DND-41 (cell line): ENCODE data around the gene SFT2D1.
A peak's percentile ranks its signal among the peaks of the same experiment; 100 is the strongest.

Experiments used
- ATAC-seq: fragments of 200-7000 bp; cut with Tn5 transposase; 3 replicates; pipeline ENCODE4 v1.9.1; 2021; ENCODE audit warnings: low read depth; ENCODE audit not compliant: insufficient read depth
- DNase-seq: peaks from one replicate; pipeline ENCODE4 v3.0.0-alpha.2; 2020
- H2AFZ ChIP-seq: 2 replicates; pipeline ENCODE4 v1.6.0; 2012; ENCODE audit warnings: low read depth, low read length
- H3K27ac ChIP-seq: 2 replicates; pipeline ENCODE4 v1.5.1; 2012; ENCODE audit warnings: low read length, inconsistent platforms
- H3K27me3 ChIP-seq: fragments of 200-600 bp; sonication (generic); 2 replicates; pipeline ENCODE4 v1.6.0; 2012; ENCODE audit warnings: low read length, mild to moderate bottlenecking, inconsistent platforms; ENCODE audit not compliant: insufficient read depth, poor library complexity
- H3K36me3 ChIP-seq: 2 replicates; pipeline ENCODE4 v1.5.1; 2012; ENCODE audit warnings: low read length, inconsistent platforms; ENCODE audit not compliant: insufficient read depth
- H3K4me1 ChIP-seq: 2 replicates; pipeline ENCODE4 v1.5.1; 2012; ENCODE audit warnings: mild to moderate bottlenecking, low read length; ENCODE audit not compliant: insufficient read depth
- H3K4me2 ChIP-seq: 2 replicates; pipeline ENCODE4 v1.6.0; 2012; ENCODE audit warnings: mild to moderate bottlenecking, moderate library complexity, low read length, inconsistent platforms; ENCODE audit not compliant: insufficient read depth
- H3K4me3 ChIP-seq, 2 experiments: fragments of 200-600 bp in 1 of 2; shearing (Covaris generic) in 1 of 2; 2 replicates each; pipeline ENCODE4 v1.5.1; 2012 to 2016; ENCODE audit warnings: inconsistent platforms in 2 of 2, low read length in 2 of 2, mild to moderate bottlenecking in 2 of 2, low read depth in 1 of 2, moderate library complexity in 1 of 2
- H3K79me2 ChIP-seq: 2 replicates; pipeline ENCODE4 v1.6.0; 2012; ENCODE audit warnings: low read length, inconsistent platforms; ENCODE audit not compliant: insufficient read depth
- H3K9ac ChIP-seq: 2 replicates; pipeline ENCODE4 v1.6.0; 2012; ENCODE audit warnings: low read depth, mild to moderate bottlenecking, inconsistent platforms, low read length, moderate library complexity
- H3K9me3 ChIP-seq: 2 replicates; pipeline ENCODE4 v1.5.1; 2012; ENCODE audit warnings: low read length, moderate library complexity, mild to moderate bottlenecking, inconsistent platforms; ENCODE audit not compliant: insufficient read depth, severe bottlenecking
- H4K20me1 ChIP-seq: 2 replicates; pipeline ENCODE4 v1.6.0; 2012; ENCODE audit warnings: low read length; ENCODE audit not compliant: insufficient read depth
- CTCF ChIP-seq: IDR thresholded peaks from 2 replicates; pipeline ENCODE4 v1.5.1; 2012; ENCODE audit warnings: borderline replicate concordance, low read length, moderate library complexity, mild to moderate bottlenecking; ENCODE audit not compliant: poor library complexity, severe bottlenecking; ENCODE audit errors: extremely low read depth
- EZH2 ChIP-seq: IDR thresholded peaks from 3 replicates; pipeline ENCODE4 v1.6.1; 2012; ENCODE audit warnings: borderline replicate concordance, low read depth, mild to moderate bottlenecking, moderate library complexity, low read length, inconsistent platforms; ENCODE audit not compliant: severe bottlenecking

Gene SFT2D1

GRCh38 chr6:166313255-166314070 lies 28.9 kb downstream of the SFT2D1 start:
- H4K20me1 ChIP-seq, result no peaks in the 10 kb centered on the region
- no peaks in the 10 kb centered on the region for H3K79me2 ChIP-seq
- H3K4me2 ChIP-seq, result no peak overlapping the region
- H2AFZ ChIP-seq, result peak overlapping the region; percentile 51
- no peaks in the 10 kb centered on the region for H3K9me3 ChIP-seq
- H3K27ac ChIP-seq, result no peak overlapping the region
- no peaks in the 10 kb centered on the region for H3K36me3 ChIP-seq
- peaks cover 2% of the 10 kb centered on the region; the same call in 1 of the 2 replicates for H3K4me1 ChIP-seq
- H3K9ac ChIP-seq, result no peak overlapping the region
- no peak overlapping the region for H3K4me3 ChIP-seq
- DNase-seq, result peak; percentile 66
- peak; percentile 98 for ATAC-seq
- TF ChIP-seq EZH2, result no peak
- TF ChIP-seq CTCF, result peak; percentile 87
- no peaks in the 10 kb centered on the region for H3K27me3 ChIP-seq

- H3K4me1 ChIP-seq, result peaks cover 2% of the 10 kb centered on the region; the same call in 1 of the 2 replicates
- no peaks in the 10 kb centered on the region for H3K27me3 ChIP-seq
- H3K27ac ChIP-seq, result no peak overlapping the region
- H3K36me3 ChIP-seq, result no peaks in the 10 kb centered on the region
- no peak overlapping the region for H3K4me2 ChIP-seq
- DNase-seq, result no peak
- no peak overlapping the region for H3K4me3 ChIP-seq
- no peaks in the 10 kb centered on the region for H3K9me3 ChIP-seq
- no peak for TF ChIP-seq EZH2
- TF ChIP-seq CTCF, result no peak
- H3K79me2 ChIP-seq, result no peaks in the 10 kb centered on the region
- H3K9ac ChIP-seq, result no peak overlapping the region
- no peak for ATAC-seq
- no peaks in the 10 kb centered on the region for H4K20me1 ChIP-seq
- 0 out of 2 replicates have a peak overlapping the region, but pooled peaks have one; percentile 51 for H2AFZ ChIP-seq
These were observed 29.5 kb downstream of the SFT2D1 start for GRCh38 chr6:166312832-166313231.

- no peaks in the 10 kb centered on the region for H3K36me3 ChIP-seq
- H3K4me3 ChIP-seq, result no peak overlapping the region
- DNase-seq (no peak), ATAC-seq (no peak)
- no peaks in the 10 kb centered on the region for H3K9me3 ChIP-seq
- no peak overlapping the region for H2AFZ ChIP-seq
- H3K27me3 ChIP-seq, result no peaks in the 10 kb centered on the region
- no peak overlapping the region for H3K9ac ChIP-seq
- H3K4me1 ChIP-seq, result peaks cover 2% of the 10 kb centered on the region; the same call in 1 of the 2 replicates
- no peak overlapping the region for H3K4me2 ChIP-seq
- no peaks in the 10 kb centered on the region for H4K20me1 ChIP-seq
- H3K27ac ChIP-seq, result no peak overlapping the region
- TF ChIP-seq CTCF (no peak), EZH2 (no peak)
- no peaks in the 10 kb centered on the region for H3K79me2 ChIP-seq
These were observed 31.7 kb downstream of the SFT2D1 start for GRCh38 chr6:166310634-166311033.

GRCh38 chr6:166309977-166310376 lies 32.4 kb downstream of the SFT2D1 start:
- Histone ChIP-seq H3K79me2 (no peaks in the 10 kb centered on the region), H3K36me3 (no peaks in the 10 kb centered on the region), H3K27me3 (no peaks in the 10 kb centered on the region), H3K4me3 (no peak overlapping the region), H3K4me2 (no peak overlapping the region), H3K4me1 (peaks cover 2% of the 10 kb centered on the region; the same call in 1 of the 2 replicates), H3K9ac (no peak overlapping the region), H2AFZ (no peak overlapping the region), H3K9me3 (no peaks in the 10 kb centered on the region), H3K27ac (no peak overlapping the region), H4K20me1 (no peaks in the 10 kb centered on the region)
- no peak for DNase-seq
- TF ChIP-seq EZH2 (no peak), CTCF (no peak)
- no peak for ATAC-seq
